ENCODE results near the gene PNRC2.
"Not testable (repeated sequence)": the region's sequence is repeated elsewhere in the genome, so short reads cannot be mapped to it uniquely, and the experiment has no call there.

The PNRC2 gene

GRCh38 chr1:23992011-23992410, 32.4 kb downstream of the PNRC2 start:
- WGBS (ENCODE audit: insufficient coverage, insufficient read length), result no CpG with 5 or more reads among the region's 13 CpGs
- not testable (repeated sequence) for H3K4me3 ChIP-seq (ENCODE audit: low read length); H3K9me3 ChIP-seq (ENCODE audit: control insufficient read depth, insufficient read depth, low read length); H3K4me1 ChIP-seq (ENCODE audit: control insufficient read depth, insufficient read depth, low read length); H3K27me3 ChIP-seq (ENCODE audit: control insufficient read depth, insufficient read depth, low read length); H3K27ac ChIP-seq (ENCODE audit: low read length); DNase-seq (ENCODE audit: low read depth, low spot score); H3K36me3 ChIP-seq (ENCODE audit: control insufficient read depth, insufficient read depth, low read length)

- no peaks in the 10 kb centered on the region for H3K4me1 ChIP-seq (ENCODE audit: control insufficient read depth, insufficient read depth, low read length)
- H3K27ac ChIP-seq (ENCODE audit: low read length), result no peak overlapping the region
- no peak for DNase-seq (ENCODE audit: low read depth, low spot score)
- no peaks in the 10 kb centered on the region for H3K27me3 ChIP-seq (ENCODE audit: control insufficient read depth, insufficient read depth, low read length)
- no peak overlapping the region for H3K4me3 ChIP-seq (ENCODE audit: low read length)
- WGBS (ENCODE audit: insufficient coverage, insufficient read length), result no CpG with 5 or more reads among the region's 13 CpGs
- no peaks in the 10 kb centered on the region for H3K9me3 ChIP-seq (ENCODE audit: control insufficient read depth, insufficient read depth, low read length)
- no peaks in the 10 kb centered on the region for H3K36me3 ChIP-seq (ENCODE audit: control insufficient read depth, insufficient read depth, low read length)
Measured at GRCh38 chr1:23995431-23995837, 35.8 kb downstream of the PNRC2 start.

- no peak for DNase-seq (ENCODE audit: low read depth, low spot score)
- H3K27ac ChIP-seq (ENCODE audit: low read length), result no peak overlapping the region
- H3K4me1 ChIP-seq (ENCODE audit: control insufficient read depth, insufficient read depth, low read length), result no peaks in the 10 kb centered on the region
- no peak overlapping the region for H3K4me3 ChIP-seq (ENCODE audit: low read length)
- H3K36me3 ChIP-seq (ENCODE audit: control insufficient read depth, insufficient read depth, low read length), result no peaks in the 10 kb centered on the region
- no peaks in the 10 kb centered on the region for H3K9me3 ChIP-seq (ENCODE audit: control insufficient read depth, insufficient read depth, low read length)
- no peaks in the 10 kb centered on the region for H3K27me3 ChIP-seq (ENCODE audit: control insufficient read depth, insufficient read depth, low read length)
- WGBS (ENCODE audit: insufficient coverage, insufficient read length), result no CpG with 5 or more reads among the region's 10 CpGs
Measured at GRCh38 chr1:23996700-23997229, 37.1 kb downstream of the PNRC2 start.

- no peak for DNase-seq (ENCODE audit: low read depth, low spot score)
- Histone ChIP-seq H3K9me3 (ENCODE audit: control insufficient read depth, insufficient read depth, low read length) (no peaks in the 10 kb centered on the region), H3K4me3 (ENCODE audit: low read length) (no peak overlapping the region), H3K4me1 (ENCODE audit: control insufficient read depth, insufficient read depth, low read length) (no peaks in the 10 kb centered on the region), H3K27me3 (ENCODE audit: control insufficient read depth, insufficient read depth, low read length) (no peaks in the 10 kb centered on the region), H3K36me3 (ENCODE audit: control insufficient read depth, insufficient read depth, low read length) (no peaks in the 10 kb centered on the region), H3K27ac (ENCODE audit: low read length) (no peak overlapping the region)
- WGBS (ENCODE audit: insufficient coverage, insufficient read length), result no CpG with 5 or more reads among the region's 1 CpG
Measured at GRCh38 chr1:23997812-23998211, 38.2 kb downstream of the PNRC2 start.

- no peaks in the 10 kb centered on the region for H3K27me3 ChIP-seq (ENCODE audit: control insufficient read depth, insufficient read depth, low read length)
- DNase-seq (ENCODE audit: low read depth, low spot score), result no peak
- WGBS (ENCODE audit: insufficient coverage, insufficient read length), result no CpG with 5 or more reads among the region's 3 CpGs
- H3K4me3 ChIP-seq (ENCODE audit: low read length), result no peak overlapping the region
- no peak overlapping the region for H3K27ac ChIP-seq (ENCODE audit: low read length)
- H3K36me3 ChIP-seq (ENCODE audit: control insufficient read depth, insufficient read depth, low read length), result no peaks in the 10 kb centered on the region
- no peaks in the 10 kb centered on the region for H3K9me3 ChIP-seq (ENCODE audit: control insufficient read depth, insufficient read depth, low read length)
- H3K4me1 ChIP-seq (ENCODE audit: control insufficient read depth, insufficient read depth, low read length), result peaks cover 2% of the 10 kb centered on the region; the same call in 1 of the 2 replicates
Measured at GRCh38 chr1:23999156-23999671, 39.6 kb downstream of the PNRC2 start.

- no CpG with 5 or more reads among the region's 2 CpGs for WGBS (ENCODE audit: insufficient coverage, insufficient read length)
- H3K4me3 ChIP-seq (ENCODE audit: low read length), result no peak overlapping the region
Measured at GRCh38 chr1:24002695-24003094, 43.1 kb downstream of the PNRC2 start.

GRCh38 chr1:24003331-24003972, 43.8 kb downstream of the PNRC2 start:
- no peak overlapping the region for H3K4me3 ChIP-seq (ENCODE audit: low read length)
- peaks cover 2% of the 10 kb centered on the region; the same call in 1 of the 2 replicates for H3K4me1 ChIP-seq (ENCODE audit: control insufficient read depth, insufficient read depth, low read length)
- no peaks in the 10 kb centered on the region for H3K36me3 ChIP-seq (ENCODE audit: control insufficient read depth, insufficient read depth, low read length)
- no peak overlapping the region for H3K27ac ChIP-seq (ENCODE audit: low read length)
- DNase-seq (ENCODE audit: low read depth, low spot score), result no peak
- no peaks in the 10 kb centered on the region for H3K27me3 ChIP-seq (ENCODE audit: control insufficient read depth, insufficient read depth, low read length)
- H3K9me3 ChIP-seq (ENCODE audit: control insufficient read depth, insufficient read depth, low read length), result no peaks in the 10 kb centered on the region
- WGBS (ENCODE audit: insufficient coverage, insufficient read length), result no CpG with 5 or more reads among the region's 4 CpGs

More at GRCh38 chr1:24002695-24003094, 43.1 kb downstream of the PNRC2 start:
- H3K27me3 ChIP-seq (ENCODE audit: control insufficient read depth, insufficient read depth, low read length), result no peaks in the 10 kb centered on the region
- H3K4me1 ChIP-seq (ENCODE audit: control insufficient read depth, insufficient read depth, low read length), result peaks cover 2% of the 10 kb centered on the region; the same call in 1 of the 2 replicates
- H3K27ac ChIP-seq (ENCODE audit: low read length), result no peak overlapping the region
- H3K9me3 ChIP-seq (ENCODE audit: control insufficient read depth, insufficient read depth, low read length), result no peaks in the 10 kb centered on the region
- H3K36me3 ChIP-seq (ENCODE audit: control insufficient read depth, insufficient read depth, low read length), result no peaks in the 10 kb centered on the region
- DNase-seq (ENCODE audit: low read depth, low spot score), result no peak

- Histone ChIP-seq H3K27ac (ENCODE audit: low read length) (no peak overlapping the region), H3K36me3 (ENCODE audit: control insufficient read depth, insufficient read depth, low read length) (no peaks in the 10 kb centered on the region), H3K9me3 (ENCODE audit: control insufficient read depth, insufficient read depth, low read length) (no peaks in the 10 kb centered on the region), H3K4me3 (ENCODE audit: low read length) (no peak overlapping the region), H3K4me1 (ENCODE audit: control insufficient read depth, insufficient read depth, low read length) (peaks cover 2% of the 10 kb centered on the region; the same call in 1 of the 2 replicates), H3K27me3 (ENCODE audit: control insufficient read depth, insufficient read depth, low read length) (no peaks in the 10 kb centered on the region)
- DNase-seq (ENCODE audit: low read depth, low spot score), result no peak
- no CpG with 5 or more reads among the region's 5 CpGs for WGBS (ENCODE audit: insufficient coverage, insufficient read length)
Measured at GRCh38 chr1:24004132-24004531, 44.5 kb downstream of the PNRC2 start.

- DNase-seq (ENCODE audit: low read depth, low spot score), result no peak
- H3K4me3 ChIP-seq (ENCODE audit: low read length), result no peak overlapping the region
- H3K36me3 ChIP-seq (ENCODE audit: control insufficient read depth, insufficient read depth, low read length), result no peaks in the 10 kb centered on the region
- WGBS (ENCODE audit: insufficient coverage, insufficient read length), result no CpG with 5 or more reads among the region's 3 CpGs
- H3K4me1 ChIP-seq (ENCODE audit: control insufficient read depth, insufficient read depth, low read length), result peaks cover 2% of the 10 kb centered on the region; the same call in 1 of the 2 replicates
- no peaks in the 10 kb centered on the region for H3K27me3 ChIP-seq (ENCODE audit: control insufficient read depth, insufficient read depth, low read length)
- no peak overlapping the region for H3K27ac ChIP-seq (ENCODE audit: low read length)
- H3K9me3 ChIP-seq (ENCODE audit: control insufficient read depth, insufficient read depth, low read length), result no peaks in the 10 kb centered on the region
Measured at GRCh38 chr1:24005163-24005562, 45.5 kb downstream of the PNRC2 start.

GRCh38 chr1:24007079-24007478, 47.5 kb downstream of the PNRC2 start:
- no peaks in the 10 kb centered on the region for H3K36me3 ChIP-seq (ENCODE audit: control insufficient read depth, insufficient read depth, low read length)
- no peak overlapping the region for H3K27ac ChIP-seq (ENCODE audit: low read length)
- H3K4me1 ChIP-seq (ENCODE audit: control insufficient read depth, insufficient read depth, low read length), result peaks cover 2% of the 10 kb centered on the region; the same call in 1 of the 2 replicates
- no peaks in the 10 kb centered on the region for H3K9me3 ChIP-seq (ENCODE audit: control insufficient read depth, insufficient read depth, low read length)
- H3K27me3 ChIP-seq (ENCODE audit: control insufficient read depth, insufficient read depth, low read length), result no peaks in the 10 kb centered on the region
- H3K4me3 ChIP-seq (ENCODE audit: low read length), result no peak overlapping the region
- DNase-seq (ENCODE audit: low read depth, low spot score), result no peak

Measured in iPS DF 6.9 (cell line).